ENCODE results near the gene S100Z. TPM values are rescaled to one million over a fixed set of nuclear protein-coding genes. Genes with fewer than 3 reads are reported as not detected.

The S100Z gene
- total RNA-seq, 4 donors from 2014 or later = 11.6 TPM; not detected in 3

DNA sequence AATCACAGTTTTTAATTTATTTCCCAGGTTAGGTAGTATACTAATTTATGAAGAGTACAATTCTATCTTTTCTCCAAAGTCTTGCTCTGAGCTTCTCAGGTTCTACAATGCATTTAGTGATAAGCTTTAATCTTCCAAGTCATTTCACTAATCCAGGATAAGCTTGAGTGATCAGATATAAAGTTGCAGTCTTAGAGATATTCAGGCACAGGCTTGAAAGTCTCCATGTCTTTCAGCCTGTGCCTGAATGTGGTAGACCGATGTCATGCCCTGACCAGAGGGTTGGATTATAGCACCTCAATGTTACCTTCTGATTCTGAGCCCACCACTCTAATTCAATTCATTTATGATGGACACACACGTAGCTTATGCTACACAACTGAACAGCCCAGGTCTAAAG lies 106.2 kb downstream of the S100Z start:
- Histone ChIP-seq H3K27me3 (peaks cover 0 to 10% of the 10 kb centered on the region in 2 donors), H3K4me3 (no peak overlapping the region), H3K36me3 (no peaks in the 10 kb centered on the region), H3K9me3 (no peaks in the 10 kb centered on the region), H3K27ac (no peak overlapping the region), H3K4me1 (peaks cover 0 to 6% (median 0%) of the 10 kb centered on the region in 4 donors)
- DNase-seq = no peak
- TF ChIP-seq POLR2A (IDR thresholded peaks at IDR 0.05) = no peak
- TF ChIP-seq, protein P1, sequence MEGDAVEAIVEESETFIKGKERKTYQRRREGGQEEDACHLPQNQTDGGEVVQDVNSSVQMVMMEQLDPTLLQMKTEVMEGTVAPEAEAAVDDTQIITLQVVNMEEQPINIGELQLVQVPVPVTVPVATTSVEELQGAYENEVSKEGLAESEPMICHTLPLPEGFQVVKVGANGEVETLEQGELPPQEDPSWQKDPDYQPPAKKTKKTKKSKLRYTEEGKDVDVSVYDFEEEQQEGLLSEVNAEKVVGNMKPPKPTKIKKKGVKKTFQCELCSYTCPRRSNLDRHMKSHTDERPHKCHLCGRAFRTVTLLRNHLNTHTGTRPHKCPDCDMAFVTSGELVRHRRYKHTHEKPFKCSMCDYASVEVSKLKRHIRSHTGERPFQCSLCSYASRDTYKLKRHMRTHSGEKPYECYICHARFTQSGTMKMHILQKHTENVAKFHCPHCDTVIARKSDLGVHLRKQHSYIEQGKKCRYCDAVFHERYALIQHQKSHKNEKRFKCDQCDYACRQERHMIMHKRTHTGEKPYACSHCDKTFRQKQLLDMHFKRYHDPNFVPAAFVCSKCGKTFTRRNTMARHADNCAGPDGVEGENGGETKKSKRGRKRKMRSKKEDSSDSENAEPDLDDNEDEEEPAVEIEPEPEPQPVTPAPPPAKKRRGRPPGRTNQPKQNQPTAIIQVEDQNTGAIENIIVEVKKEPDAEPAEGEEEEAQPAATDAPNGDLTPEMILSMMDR (IDR thresholded peaks at IDR 0.05) = no peak

DNA sequence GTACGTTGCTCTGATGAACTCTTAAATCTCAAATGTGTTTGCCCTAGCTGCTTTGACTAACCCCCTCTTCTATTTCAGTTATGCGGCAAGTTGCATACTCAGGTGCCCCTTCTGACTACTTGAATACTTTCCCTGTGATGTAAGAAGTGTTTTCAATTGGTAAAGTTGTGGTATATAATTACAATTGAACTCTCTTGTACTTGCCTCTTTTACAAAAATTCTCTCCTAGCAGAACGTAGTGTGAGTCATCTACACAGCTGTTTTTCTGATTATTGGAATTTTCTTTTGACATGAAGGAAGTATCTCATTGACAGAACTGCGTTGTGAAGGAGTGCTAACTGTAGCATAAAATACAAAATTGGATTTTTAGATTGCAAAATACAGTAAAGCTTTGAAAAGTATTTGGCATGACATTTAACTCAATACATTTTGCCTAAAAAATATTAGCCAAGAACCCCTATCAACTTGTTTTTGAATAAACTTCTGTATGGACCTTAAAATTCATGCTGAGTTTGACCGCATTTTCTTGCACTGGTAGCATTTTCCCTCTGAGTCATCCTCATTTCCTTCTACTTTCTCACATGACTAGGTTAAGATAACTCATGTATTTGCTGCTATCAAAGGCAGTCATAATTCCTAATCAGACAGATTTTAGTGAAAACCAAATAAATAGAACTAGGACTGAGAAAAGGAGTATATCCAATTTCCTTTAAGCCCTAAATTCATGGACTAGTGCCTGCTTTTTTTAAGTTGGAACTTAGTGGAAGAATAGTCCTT lies 109.4 kb downstream of the S100Z start:
- H3K4me1 ChIP-seq = peaks cover 0 to under 1% (median 0%) of the 10 kb centered on the region in 4 donors
- DNase-seq = no peak
- H3K9me3 ChIP-seq = no peaks in the 10 kb centered on the region
- no peak overlapping the region for H3K4me3 ChIP-seq
- no peaks in the 10 kb centered on the region for H3K36me3 ChIP-seq
- no peak for TF ChIP-seq POLR2A (IDR thresholded peaks at IDR 0.05)
- TF ChIP-seq, protein P1 (IDR thresholded peaks at IDR 0.05) = no peak
- H3K27ac ChIP-seq = no peak overlapping the region
- peaks cover 0 to 5% of the 10 kb centered on the region in 2 donors for H3K27me3 ChIP-seq

DNA sequence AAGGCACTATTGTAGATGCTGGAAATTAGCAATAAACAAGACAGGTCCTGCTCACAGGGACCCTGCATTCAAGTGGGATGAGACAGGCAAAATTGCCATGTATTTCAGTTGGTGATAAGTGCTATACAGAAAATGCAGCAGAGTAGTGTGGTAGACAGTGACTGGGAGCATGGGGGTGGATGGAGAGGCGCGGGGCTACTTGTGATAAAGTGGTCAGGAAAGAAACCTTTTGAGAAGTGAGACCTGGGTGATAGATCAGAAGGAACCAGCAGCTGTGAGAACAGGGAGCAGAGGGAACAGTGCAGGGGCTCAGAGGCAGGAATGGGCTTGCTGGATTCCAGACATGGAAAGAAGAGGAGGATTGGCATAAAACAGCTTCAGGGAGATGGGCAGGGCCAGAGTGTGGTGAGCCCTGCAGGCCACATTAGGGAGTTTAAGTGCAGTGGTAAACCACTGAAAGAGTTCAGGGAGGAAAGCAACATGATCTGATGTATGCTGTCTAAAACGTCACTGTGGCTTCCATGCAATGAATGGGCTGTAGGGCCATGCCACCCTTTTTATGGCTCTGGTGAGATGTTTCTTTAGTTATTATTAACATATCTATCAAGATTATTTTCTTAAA lies 110.3 kb downstream of the S100Z start:
- Histone ChIP-seq H3K36me3 (no peaks in the 10 kb centered on the region), H3K4me1 (no peaks in the 10 kb centered on the region), H3K4me3 (no peak overlapping the region), H3K27me3 (no peaks in the 10 kb centered on the region), H3K27ac (no peak overlapping the region), H3K9me3 (no peaks in the 10 kb centered on the region)
- DNase-seq = no peak
- TF ChIP-seq, protein P1 (IDR thresholded peaks at IDR 0.05) = no peak
- TF ChIP-seq POLR2A (IDR thresholded peaks at IDR 0.05) = no peak

DNA sequence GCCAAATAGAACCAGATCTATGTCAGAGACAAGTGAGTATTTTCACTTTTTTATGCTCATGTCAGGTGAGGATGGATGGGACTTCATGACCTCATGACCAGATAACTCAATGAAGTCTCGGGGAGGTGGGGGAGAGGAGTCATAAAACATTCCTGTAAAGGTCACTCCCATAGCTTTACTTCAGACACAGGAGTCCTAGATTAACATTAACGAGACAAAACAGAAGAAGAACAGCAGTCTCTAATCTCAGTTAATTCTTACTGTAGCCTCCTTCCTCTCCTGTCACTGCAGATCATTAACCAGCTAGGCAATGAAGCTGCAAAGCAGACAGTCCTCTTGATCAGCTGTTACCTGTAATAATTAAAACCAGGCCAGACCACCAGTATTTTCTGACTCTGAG lies 114.2 kb downstream of the S100Z start:
- Histone ChIP-seq H3K27me3 (no peaks in the 10 kb centered on the region), H3K36me3 (no peaks in the 10 kb centered on the region), H3K4me1 (no peaks in the 10 kb centered on the region), H3K4me3 (no peak overlapping the region), H3K9me3 (no peaks in the 10 kb centered on the region), H3K27ac (no peak overlapping the region)
- TF ChIP-seq, protein P1 (IDR thresholded peaks at IDR 0.05) = no peak
- no peak for TF ChIP-seq POLR2A (IDR thresholded peaks at IDR 0.05)
- no peak for DNase-seq

Small RNAs within 50 kb of the gene (small RNA-seq; reads per million reads assigned to genes)
- 0 reads per million in 2 donors for gene RN7SL208P
- 0 reads per million in 2 donors for gene RNU6ATAC36P

Other genes with a start within 250 kb of the S100Z start
- 1 to 10 TPM in 3 of 4 donors, under 1 TPM in 1; 0.70 to 3.3 (median 1.1) TPM for gene F2RL2, start 226.6 kb upstream of the S100Z start, total RNA-seq
- 10 to 100 TPM in 2 of 4 donors, 1 to 10 TPM in 2; 5.0 to 11.4 (median 8.5) TPM for gene F2R, start 133.9 kb upstream of the S100Z start, total RNA-seq
- gene F2RL1, start 31.0 kb upstream of the S100Z start, total RNA-seq = 100 to 1,000 TPM in 2 of 4 donors, 10 to 100 TPM in 1, 1 to 10 TPM in 1; 9.9 to 146 (median 88.2) TPM
- 1 to 10 TPM in 2 of 4 donors, not detected in 2; 3.9 to 8.3 TPM for gene CRHBP, start 103.0 kb downstream of the S100Z start, total RNA-seq
- gene AGGF1, start 180.4 kb downstream of the S100Z start, total RNA-seq = 10 to 100 TPM; 45.0 to 52.4 (median 49.6) TPM
- 1 to 10 TPM; 1.9 to 4.5 (median 3.5) TPM for gene ZBED3, start 237.3 kb downstream of the S100Z start, total RNA-seq